AG04450 (cell line): ENCODE measurements around the gene NCF4. TPM values are rescaled to one million over a fixed set of nuclear protein-coding genes. Genes with fewer than 3 reads are reported as not detected.

Source experiments
- CTCF ChIA-PET: fragments of 300-600, 350-600 bp; formaldehyde crosslinking; extraction: SDS; loops from one replicate; lab custom pipeline; 2022; ENCODE audit warnings: antibody characterized with exemption, inconsistent platforms; lab: Charles Lee
- POLR2A ChIA-PET: fragments of 350-600 bp; formaldehyde crosslinking; extraction: SDS; loops from one replicate; lab custom pipeline; 2021; ENCODE audit warnings: antibody characterized with exemption, inconsistent platforms; lab: Yijun Ruan, JAX
- DNase-seq: peaks from one replicate; pipeline ENCODE4 v3.0.0-alpha.2; 2011; ENCODE audit warnings: low read depth, low spot score
- H3K27ac ChIP-seq: one replicate; pipeline ENCODE4 v1.5.1; 2012; ENCODE audit warnings: low read depth, low read length, control low read depth
- H3K27me3 ChIP-seq: one replicate; pipeline ENCODE4 v1.6.0; 2012; ENCODE audit warnings: low read length; ENCODE audit not compliant: control insufficient read depth, insufficient read depth
- H3K4me3 ChIP-seq: 2 replicates; pipeline ENCODE4 v1.5.1; 2011; ENCODE audit warnings: mild to moderate bottlenecking, low read depth, low read length, control low read depth
- H3K9me3 ChIP-seq: 2 replicates; pipeline ENCODE4 v1.5.1; 2012; ENCODE audit warnings: low read length; ENCODE audit not compliant: control insufficient read depth, insufficient read depth
- polyA plus RNA-seq: library from polyadenylated mRNA; depleted of rRNA; stranded (reverse); fragments of >200 nt; gene quantifications from 2 replicates; pipeline ENCODE4 v1.2.3, GENCODE V29; 2011
- TF ChIP-seq, protein P1 (sequence below): IDR thresholded peaks from 2 replicates; pipeline ENCODE4 v1.5.1; 2011; ENCODE audit warnings: low read depth, low read length, control low read depth, inconsistent platforms

NCF4 gene
- polyA plus RNA-seq, 1 experiment: not detected

DNA sequence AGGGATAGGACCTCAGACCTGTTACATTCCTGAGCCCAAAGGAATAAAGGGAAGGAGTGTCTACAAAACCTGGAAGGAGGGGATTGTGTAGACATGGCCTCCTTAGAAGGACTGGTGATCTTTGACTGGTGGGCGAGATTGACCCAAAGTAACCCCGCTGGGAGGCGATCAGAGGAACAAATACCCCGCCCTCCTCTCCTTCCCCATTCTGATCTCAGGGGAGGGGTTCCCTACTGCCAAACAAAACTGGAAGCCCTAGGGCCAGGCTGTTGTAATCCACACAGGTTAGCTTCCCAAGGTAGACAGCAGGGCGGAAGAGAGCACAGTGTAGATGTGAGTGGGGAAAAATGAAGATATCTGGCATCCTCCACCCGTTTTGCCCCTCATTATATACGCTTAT is 24.7 kb downstream of the NCF4 start:
- Histone ChIP-seq H3K9me3 (no peaks in the 10 kb centered on the region; the same call in 1 of the 2 replicates), H3K4me3 (no peak overlapping the region), H3K27ac (no peak overlapping the region), H3K27me3 (peaks cover 7% of the 10 kb centered on the region)
- TF ChIP-seq, protein P1, sequence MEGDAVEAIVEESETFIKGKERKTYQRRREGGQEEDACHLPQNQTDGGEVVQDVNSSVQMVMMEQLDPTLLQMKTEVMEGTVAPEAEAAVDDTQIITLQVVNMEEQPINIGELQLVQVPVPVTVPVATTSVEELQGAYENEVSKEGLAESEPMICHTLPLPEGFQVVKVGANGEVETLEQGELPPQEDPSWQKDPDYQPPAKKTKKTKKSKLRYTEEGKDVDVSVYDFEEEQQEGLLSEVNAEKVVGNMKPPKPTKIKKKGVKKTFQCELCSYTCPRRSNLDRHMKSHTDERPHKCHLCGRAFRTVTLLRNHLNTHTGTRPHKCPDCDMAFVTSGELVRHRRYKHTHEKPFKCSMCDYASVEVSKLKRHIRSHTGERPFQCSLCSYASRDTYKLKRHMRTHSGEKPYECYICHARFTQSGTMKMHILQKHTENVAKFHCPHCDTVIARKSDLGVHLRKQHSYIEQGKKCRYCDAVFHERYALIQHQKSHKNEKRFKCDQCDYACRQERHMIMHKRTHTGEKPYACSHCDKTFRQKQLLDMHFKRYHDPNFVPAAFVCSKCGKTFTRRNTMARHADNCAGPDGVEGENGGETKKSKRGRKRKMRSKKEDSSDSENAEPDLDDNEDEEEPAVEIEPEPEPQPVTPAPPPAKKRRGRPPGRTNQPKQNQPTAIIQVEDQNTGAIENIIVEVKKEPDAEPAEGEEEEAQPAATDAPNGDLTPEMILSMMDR: no peak
- ChIA-PET CTCF (no interaction called here), POLR2A (no interaction called here)
- no peak for DNase-seq

DNA sequence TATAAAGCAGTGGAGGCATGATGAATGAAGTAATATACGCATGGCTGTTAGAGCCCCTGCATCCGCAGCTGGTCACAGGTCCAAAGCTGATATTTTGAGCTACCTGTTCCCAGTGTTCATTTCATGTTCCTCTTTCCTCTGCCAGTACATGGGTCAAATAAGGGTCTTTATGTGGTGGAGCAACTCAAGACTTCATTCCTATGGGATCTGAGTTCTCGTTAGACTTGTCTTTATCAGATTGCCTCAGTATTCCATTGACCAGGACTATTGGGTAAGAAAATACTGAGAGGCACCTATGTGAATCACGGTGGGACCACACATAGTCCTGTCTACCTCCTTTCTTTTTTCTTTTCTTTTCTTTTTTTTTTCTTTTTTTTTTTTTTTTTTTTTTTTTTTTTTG is 25.2 kb downstream of the NCF4 start:
- Histone ChIP-seq H3K27ac (no peak overlapping the region), H3K27me3 (peaks cover 7% of the 10 kb centered on the region), H3K4me3 (no peak overlapping the region), H3K9me3 (no peaks in the 10 kb centered on the region; the same call in 1 of the 2 replicates)
- POLR2A ChIA-PET: no interaction called here
- CTCF ChIA-PET: interaction anchor here (1.5 kb wide), 1 partner anchor 29 kb away, joined by 5 read pairs; no protein-coding TSS in a partner anchor
- TF ChIP-seq, protein P1: no peak
- no peak for DNase-seq

DNA sequence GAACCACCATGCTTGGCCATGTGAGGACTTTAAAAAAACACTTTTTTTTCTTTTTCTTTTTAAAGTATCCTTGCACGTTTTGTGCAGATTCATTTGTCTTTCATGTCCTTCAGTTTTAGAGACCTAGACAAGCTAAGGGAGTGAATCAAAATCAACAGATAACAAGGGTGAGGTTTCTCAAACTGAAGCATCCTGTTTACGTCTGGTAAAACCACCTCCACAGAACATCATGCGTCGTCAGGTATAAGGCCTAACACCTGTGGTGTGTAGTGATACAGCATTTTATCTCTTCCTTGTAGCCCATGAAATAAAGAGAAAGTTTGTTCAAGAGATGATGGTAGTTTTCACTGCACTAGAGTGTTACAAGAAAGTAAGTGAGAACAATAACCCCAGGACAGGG is 26.4 kb downstream of the NCF4 start:
- TF ChIP-seq, protein P1: no peak
- H3K4me3 ChIP-seq: no peak overlapping the region
- peaks cover 7% of the 10 kb centered on the region for H3K27me3 ChIP-seq
- no peaks in the 10 kb centered on the region; the same call in 1 of the 2 replicates for H3K9me3 ChIP-seq
- POLR2A ChIA-PET: no interaction called here
- CTCF ChIA-PET: interaction anchor here (1.2 to 1.5 kb wide), 2 partner anchors 30 kb away, joined by 3 to 5 read pairs; no protein-coding TSS in a partner anchor
- no peak for DNase-seq
- no peak overlapping the region for H3K27ac ChIP-seq

DNA sequence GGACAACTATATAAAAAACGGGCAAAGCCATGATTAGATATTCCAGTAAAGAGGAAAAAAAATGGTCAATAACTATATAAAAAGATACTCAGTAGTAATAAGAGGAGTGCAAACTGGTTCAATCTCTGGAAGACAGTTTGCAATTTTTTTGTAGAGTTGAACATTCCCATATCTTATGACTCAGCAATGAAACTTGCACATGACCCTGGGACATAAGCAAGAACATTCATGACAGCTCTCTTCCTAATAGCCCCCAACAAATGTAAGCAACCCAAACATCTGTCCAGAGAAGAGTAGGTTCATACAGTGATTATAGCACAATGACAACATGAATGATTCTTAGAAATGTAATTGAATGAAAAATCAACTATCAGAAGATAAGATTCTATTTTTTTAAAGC is 30.8 kb downstream of the NCF4 start:
- no peaks in the 10 kb centered on the region; the same call in 1 of the 2 replicates for H3K9me3 ChIP-seq
- H3K4me3 ChIP-seq: no peak overlapping the region
- TF ChIP-seq, protein P1: no peak
- peaks cover 17% of the 10 kb centered on the region for H3K27me3 ChIP-seq
- POLR2A ChIA-PET: no interaction called here
- no peak overlapping the region for H3K27ac ChIP-seq
- CTCF ChIA-PET: interaction anchor here (2.3 kb wide), 1 partner anchor 35 kb away, joined by 11 read pairs; no protein-coding TSS in a partner anchor
- no peak for DNase-seq

DNA sequence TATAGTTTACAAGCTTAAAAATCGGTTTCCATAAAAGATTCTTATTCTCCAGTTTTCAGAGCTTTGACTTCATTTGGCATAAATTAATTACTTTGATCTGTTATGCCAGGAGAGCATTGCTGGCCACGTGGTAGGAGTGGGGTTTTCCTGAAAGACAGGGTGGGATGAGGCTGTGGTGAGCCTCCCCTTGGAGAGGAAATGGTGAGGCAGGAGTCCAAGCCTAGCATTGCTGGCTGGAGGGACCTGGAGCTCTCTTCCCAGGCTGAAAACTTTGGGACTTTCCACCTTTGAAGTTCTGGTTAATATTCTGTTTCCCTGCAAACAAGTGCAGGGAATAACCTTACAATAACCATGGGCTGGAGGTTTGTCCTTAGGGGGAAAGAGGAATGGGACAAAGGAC is 31.5 kb downstream of the NCF4 start:
- TF ChIP-seq, protein P1: no peak
- ChIA-PET CTCF (interaction anchor here (2.3 kb wide), 1 partner anchor 36 kb away, joined by 11 read pairs; no protein-coding TSS in a partner anchor), POLR2A (no interaction called here)
- H3K27me3 ChIP-seq: peaks cover 17% of the 10 kb centered on the region
- no peaks in the 10 kb centered on the region; the same call in 1 of the 2 replicates for H3K9me3 ChIP-seq
- no peak for DNase-seq
- no peak overlapping the region for H3K4me3 ChIP-seq
- H3K27ac ChIP-seq: no peak overlapping the region
